Activated CD4-positive, alpha-beta memory T cell treated with anti-CD3 and anti-CD28 coated beads, Interleukin-2, amount 10 ng/mL, durations not matched to agents 7 days and 5 days (primary cell): Measurements from ENCODE around the gene NPAS4. TPM values are rescaled to one million over a fixed set of nuclear protein-coding genes. Genes with fewer than 3 reads are reported as not detected.
"Not testable (repeated sequence)": the region's sequence is repeated elsewhere in the genome, so short reads cannot be mapped to it uniquely, and the experiment has no call there.

Source experiments
- CTCF ChIA-PET: fragments of 350-600 bp; sonication (Branson Sonifier 250); formaldehyde crosslinking; loops from one replicate; lab custom pipeline; 2021; ENCODE audit warnings: antibody characterized with exemption, inconsistent platforms; lab: Charles Lee
- POLR2A ChIA-PET: fragments of 350-600 bp; sonication (Branson Sonifier 250); formaldehyde crosslinking; loops from one replicate; lab custom pipeline; 2021; ENCODE audit warnings: antibody characterized with exemption; lab: Charles Lee
- DNase-seq: peaks from one replicate; pipeline ENCODE4 v3.0.0-alpha.2; 2020
- H3K27ac Mint-ChIP-seq: one replicate; pipeline ENCODE4 v1.8.0; 2021; ENCODE audit warnings: mild to moderate bottlenecking, mixed read lengths
- H3K27me3 Mint-ChIP-seq: one replicate; pipeline ENCODE4 v1.8.0; 2021; ENCODE audit warnings: mixed read lengths
- H3K36me3 Mint-ChIP-seq: one replicate; pipeline ENCODE4 v1.8.0; 2021; ENCODE audit warnings: low read depth, mixed read lengths
- H3K4me1 Mint-ChIP-seq: one replicate; pipeline ENCODE4 v1.8.0; 2021; ENCODE audit warnings: mixed read lengths
- H3K4me3 Mint-ChIP-seq: one replicate; pipeline ENCODE4 v1.8.0; 2021; ENCODE audit warnings: mild to moderate bottlenecking, mixed read lengths
- H3K9me3 Mint-ChIP-seq: one replicate; pipeline ENCODE4 v1.8.0; 2021; ENCODE audit warnings: mixed read lengths
- total RNA-seq, 2 experiments: library from RNA; stranded (reverse); gene quantifications; one replicate each; pipeline ENCODE4 v1.2.3, GENCODE V29; 2021

The NPAS4 gene
- total RNA-seq, 2 experiments from 2014 or later = 0.20 TPM; not detected in 1

DNA sequence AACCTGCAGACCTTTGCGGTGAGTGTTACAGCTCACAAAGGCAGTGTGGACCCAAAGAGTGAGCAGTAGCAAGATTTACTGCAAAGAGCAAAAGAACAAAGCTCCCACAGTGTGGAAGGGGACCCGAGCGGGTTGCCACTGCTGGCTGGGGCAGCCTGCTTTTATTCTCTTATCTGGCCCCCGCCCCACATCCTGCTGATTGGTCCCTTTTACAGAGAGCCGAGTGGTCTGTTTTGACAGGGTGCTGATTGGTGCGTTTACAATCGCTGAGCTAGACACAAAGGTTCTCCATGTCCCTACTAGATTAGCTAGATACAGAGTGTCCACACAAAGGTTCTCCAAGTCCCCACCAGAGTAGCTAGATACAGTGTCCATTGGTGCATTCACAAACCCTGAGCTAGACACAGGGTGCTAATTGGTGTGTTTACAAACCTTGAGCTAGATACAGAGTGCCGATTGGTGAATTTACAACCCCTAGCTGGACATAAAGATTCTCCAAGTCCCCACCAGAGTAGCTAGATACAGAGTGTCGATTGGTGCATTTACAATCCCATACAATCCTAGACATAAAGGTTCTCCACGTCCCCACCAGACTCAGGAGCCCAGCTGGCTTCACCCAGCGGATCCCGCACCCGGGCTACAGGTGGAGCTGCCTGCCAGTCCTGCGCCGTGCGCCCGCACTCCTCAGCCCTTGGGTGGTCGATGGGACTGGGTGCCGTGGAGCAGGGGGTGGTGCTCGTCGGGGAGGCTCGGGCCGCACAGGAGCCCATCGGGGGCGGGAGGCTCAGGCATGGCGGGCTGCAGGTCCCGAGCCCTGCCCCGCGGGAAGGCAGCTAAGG lies 19.5 kb downstream of the NPAS4 start:
- H3K36me3 Mint-ChIP-seq = peaks cover 10% of the 10 kb centered on the region
- POLR2A ChIA-PET = interaction anchor here (2.3 kb wide), 1 partner anchor 26 kb away, joined by 17 read pairs; the partner anchor contains the start of gene PELI3
- not testable (repeated sequence) for DNase-seq, H3K27ac Mint-ChIP-seq, H3K27me3 Mint-ChIP-seq, H3K9me3 Mint-ChIP-seq, H3K4me3 Mint-ChIP-seq
- CTCF ChIA-PET = interaction anchor here (1.3 to 3.2 kb wide), 5 partner anchors 22 to 57 kb away, joined by 4 to 19 read pairs (median 15); partner anchors contain the start of genes DPP3 and PELI3
- H3K4me1 Mint-ChIP-seq = peaks cover 24% of the 10 kb centered on the region

DNA sequence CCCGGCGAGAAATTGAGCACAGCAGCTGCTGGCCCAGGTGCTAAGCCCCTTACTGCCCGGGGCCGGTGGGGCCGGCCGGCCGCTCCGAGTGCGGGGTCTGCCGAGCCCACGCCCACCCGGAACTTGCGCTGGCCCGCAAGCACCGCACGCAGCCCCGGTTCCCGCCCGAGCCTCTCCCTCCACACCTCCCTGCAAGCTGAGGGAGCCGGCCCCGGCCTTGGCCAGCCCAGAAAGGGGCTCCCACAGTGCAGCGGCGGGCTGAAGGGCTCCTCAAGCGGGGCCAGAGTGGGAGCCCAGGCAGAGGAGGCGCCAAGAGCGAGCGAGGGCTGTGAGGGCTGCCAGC lies 20.1 kb downstream of the NPAS4 start:
- H3K27ac Mint-ChIP-seq, H3K27me3 Mint-ChIP-seq, H3K4me3 Mint-ChIP-seq, DNase-seq, POLR2A ChIA-PET, H3K36me3 Mint-ChIP-seq, H3K9me3 Mint-ChIP-seq: not testable (repeated sequence)
- CTCF ChIA-PET = interaction anchor here (3.2 kb wide), 1 partner anchor 26 kb away, joined by 16 read pairs; the partner anchor contains the start of gene PELI3
- peaks cover 24% of the 10 kb centered on the region for H3K4me1 Mint-ChIP-seq

DNA sequence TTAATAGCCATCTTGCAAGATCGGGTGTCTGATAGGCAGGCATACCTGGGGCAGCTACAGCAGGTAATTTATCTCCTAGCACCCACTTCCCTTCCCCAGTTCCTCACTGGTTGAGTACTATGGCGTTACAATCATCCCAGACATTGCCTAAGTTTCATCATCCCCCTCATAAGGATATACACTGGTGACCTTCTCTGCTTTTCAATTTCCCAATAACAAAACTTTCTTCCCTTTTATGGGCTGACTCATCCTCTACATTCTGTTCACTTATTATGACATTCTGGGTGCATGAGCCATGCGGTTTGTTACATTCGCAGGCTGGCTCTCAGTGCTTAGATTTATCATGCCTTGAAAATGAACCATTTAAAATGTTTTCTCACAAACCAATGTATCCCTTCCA lies 22.8 kb downstream of the NPAS4 start:
- DNase-seq = no peak
- Mint-ChIP-seq H3K9me3 (peaks cover 7% of the 10 kb centered on the region), H3K27me3 (peaks cover 10% of the 10 kb centered on the region), H3K36me3 (no peaks in the 10 kb centered on the region), H3K4me1 (peaks cover 9% of the 10 kb centered on the region), H3K27ac (no peak overlapping the region), H3K4me3 (no peak overlapping the region)
- ChIA-PET POLR2A (no interaction called here), CTCF (no interaction called here)

GRCh38 chr11:66447012-66447411 lies 26.2 kb downstream of the NPAS4 start:
- Mint-ChIP-seq H3K27me3 (peaks cover 13% of the 10 kb centered on the region), H3K27ac (no peak overlapping the region), H3K36me3 (no peaks in the 10 kb centered on the region), H3K9me3 (peaks cover 7% of the 10 kb centered on the region), H3K4me1 (no peaks in the 10 kb centered on the region), H3K4me3 (no peak overlapping the region)
- no peak for DNase-seq
- ChIA-PET CTCF (interaction anchor here (1.2 to 1.8 kb wide), 3 partner anchors 8 to 58 kb away, joined by 3 to 8 read pairs (median 3); partner anchors contain the start of gene MRPL11), POLR2A (no interaction called here)

DNA sequence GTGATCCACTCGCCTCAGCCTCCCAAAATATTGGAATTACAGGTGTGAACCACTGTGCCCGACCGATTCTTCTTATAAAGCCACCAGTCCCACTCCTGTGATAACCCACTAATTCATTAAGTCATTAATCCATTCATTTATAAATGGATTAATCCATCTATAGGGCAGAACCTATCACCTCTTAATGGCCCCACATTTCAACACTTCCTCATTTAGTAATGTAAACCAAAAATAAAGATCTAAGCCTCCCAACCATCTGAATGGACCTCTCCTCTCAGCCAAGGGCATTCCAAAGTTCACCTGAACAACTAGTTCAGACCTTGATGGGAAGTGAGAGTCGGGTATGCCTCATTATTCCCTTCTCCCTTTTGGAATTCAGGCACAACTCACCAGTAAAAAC lies 27.7 kb downstream of the NPAS4 start:
- H3K27me3 Mint-ChIP-seq = peaks cover 13% of the 10 kb centered on the region
- H3K9me3 Mint-ChIP-seq = peaks cover 4% of the 10 kb centered on the region
- CTCF ChIA-PET = interaction anchor here (1.8 kb wide), 1 partner anchor 10 kb away, joined by 8 read pairs; the partner anchor contains the start of gene MRPL11
- no peak for DNase-seq
- no peaks in the 10 kb centered on the region for H3K4me1 Mint-ChIP-seq
- no peaks in the 10 kb centered on the region for H3K36me3 Mint-ChIP-seq
- H3K4me3 Mint-ChIP-seq = no peak overlapping the region
- POLR2A ChIA-PET = no interaction called here
- H3K27ac Mint-ChIP-seq = no peak overlapping the region

GRCh38 chr11:66450560-66450959 lies 29.7 kb downstream of the NPAS4 start:
- ChIA-PET POLR2A (interaction anchor here (1.8 kb wide), 1 partner anchor 12 kb away, joined by 4 read pairs; the partner anchor contains the start of gene MRPL11), CTCF (interaction anchor here (1.5 kb wide), 1 partner anchor 12 kb away, joined by 5 read pairs; the partner anchor contains the start of gene MRPL11)
- H3K27me3 Mint-ChIP-seq = peaks cover 10% of the 10 kb centered on the region
- H3K27ac Mint-ChIP-seq = no peak overlapping the region
- no peak for DNase-seq
- H3K4me3 Mint-ChIP-seq = no peak overlapping the region
- no peaks in the 10 kb centered on the region for H3K9me3 Mint-ChIP-seq
- H3K4me1 Mint-ChIP-seq = peaks cover 16% of the 10 kb centered on the region
- H3K36me3 Mint-ChIP-seq = no peaks in the 10 kb centered on the region

GRCh38 chr11:66451663-66452062 lies 30.8 kb downstream of the NPAS4 start:
- no peak for DNase-seq
- CTCF ChIA-PET = interaction anchor here (1.6 kb wide), 1 partner anchor 13 kb away, joined by 3 read pairs; the partner anchor contains the start of gene MRPL11
- Mint-ChIP-seq H3K27ac (no peak overlapping the region), H3K27me3 (peaks cover 3% of the 10 kb centered on the region), H3K4me1 (peaks cover 18% of the 10 kb centered on the region), H3K9me3 (no peaks in the 10 kb centered on the region), H3K36me3 (no peaks in the 10 kb centered on the region), H3K4me3 (no peak overlapping the region)
- POLR2A ChIA-PET = no interaction called here

- no peak overlapping the region for H3K27ac Mint-ChIP-seq
- H3K36me3 Mint-ChIP-seq = no peaks in the 10 kb centered on the region
- DNase-seq = no peak
- no peak overlapping the region for H3K4me3 Mint-ChIP-seq
- peaks cover 3% of the 10 kb centered on the region for H3K27me3 Mint-ChIP-seq
- CTCF ChIA-PET = interaction anchor here (0.6 kb wide), 1 partner anchor 26 kb away, joined by 4 read pairs; no protein-coding TSS in a partner anchor
- POLR2A ChIA-PET = no interaction called here
- peaks cover 26% of the 10 kb centered on the region for H3K4me1 Mint-ChIP-seq
- no peaks in the 10 kb centered on the region for H3K9me3 Mint-ChIP-seq
Observed at GRCh38 chr11:66454247-66454646, 33.4 kb downstream of the NPAS4 start.

- H3K4me3 Mint-ChIP-seq = no peak overlapping the region
- DNase-seq = no peak
- H3K36me3 Mint-ChIP-seq = no peaks in the 10 kb centered on the region
- H3K4me1 Mint-ChIP-seq = peaks cover 30% of the 10 kb centered on the region
- POLR2A ChIA-PET = no interaction called here
- H3K27ac Mint-ChIP-seq = no peak overlapping the region
- CTCF ChIA-PET = interaction anchor here (0.6 kb wide), 1 partner anchor 26 kb away, joined by 4 read pairs; no protein-coding TSS in a partner anchor
- H3K9me3 Mint-ChIP-seq = no peaks in the 10 kb centered on the region
- no peaks in the 10 kb centered on the region for H3K27me3 Mint-ChIP-seq
Observed at GRCh38 chr11:66454828-66455227, 34.0 kb downstream of the NPAS4 start.

DNA sequence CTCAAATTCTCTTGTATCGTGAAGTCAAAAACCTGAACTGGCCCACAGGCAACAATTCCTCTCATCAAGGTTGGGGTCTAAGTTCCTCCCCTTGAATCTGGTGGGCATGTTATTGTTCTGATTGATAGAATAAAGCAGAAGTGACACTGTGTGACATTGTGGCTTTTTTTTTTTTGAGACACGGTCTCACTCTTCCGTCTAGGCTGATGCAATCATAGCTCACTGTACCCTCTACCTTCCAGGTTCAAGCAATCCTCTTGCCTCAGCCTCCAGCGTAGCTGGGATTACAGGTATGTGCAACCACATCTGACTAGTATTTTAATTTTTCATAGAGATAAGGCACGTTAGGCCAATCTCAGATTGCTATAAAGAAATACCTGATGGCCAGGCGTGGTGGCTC lies 37.0 kb downstream of the NPAS4 start:
- DNase-seq = no peak
- H3K4me3 Mint-ChIP-seq = no peak overlapping the region
- peaks cover 2% of the 10 kb centered on the region for H3K9me3 Mint-ChIP-seq
- CTCF ChIA-PET = interaction anchor here (0.6 to 2.6 kb wide), 2 partner anchors 19 to 75 kb away, joined by 6 to 10 read pairs; partner anchors contain the start of gene MRPL11
- H3K4me1 Mint-ChIP-seq = peaks cover 39% of the 10 kb centered on the region
- POLR2A ChIA-PET = interaction anchor here (1.2 kb wide), 1 partner anchor 9 kb away, joined by 3 read pairs; the partner anchor contains the start of gene PELI3
- no peaks in the 10 kb centered on the region for H3K27me3 Mint-ChIP-seq
- peaks cover 4% of the 10 kb centered on the region for H3K36me3 Mint-ChIP-seq
- H3K27ac Mint-ChIP-seq = no peak overlapping the region

- Mint-ChIP-seq H3K9me3 (peaks cover 2% of the 10 kb centered on the region), H3K27ac (no peak overlapping the region), H3K36me3 (peaks cover 4% of the 10 kb centered on the region), H3K4me3 (no peak overlapping the region), H3K4me1 (peaks cover 39% of the 10 kb centered on the region), H3K27me3 (no peaks in the 10 kb centered on the region)
- ChIA-PET POLR2A (no interaction called here), CTCF (interaction anchor here (1.0 to 2.6 kb wide), 2 partner anchors 20 to 219 kb away, joined by 3 to 10 read pairs; partner anchors contain the start of gene MRPL11)
- DNase-seq = no peak
Observed at GRCh38 chr11:66459138-66459778, 38.4 kb downstream of the NPAS4 start.

GRCh38 chr11:66462010-66462409 lies 41.2 kb downstream of the NPAS4 start:
- no peaks in the 10 kb centered on the region for H3K27me3 Mint-ChIP-seq
- no peak overlapping the region for H3K4me3 Mint-ChIP-seq
- POLR2A ChIA-PET = no interaction called here
- H3K4me1 Mint-ChIP-seq = peaks cover 37% of the 10 kb centered on the region
- no peak for DNase-seq
- H3K36me3 Mint-ChIP-seq = peaks cover 4% of the 10 kb centered on the region
- CTCF ChIA-PET = interaction anchor here (0.6 to 2.0 kb wide), 4 partner anchors 23 to 53 kb away, joined by 3 to 7 read pairs (median 4); partner anchors contain the start of gene MRPL11
- no peak overlapping the region for H3K27ac Mint-ChIP-seq
- peaks cover 2% of the 10 kb centered on the region for H3K9me3 Mint-ChIP-seq
